GM18526 (cell line): Measurements from ENCODE around the gene SMAD6.

Source experiments
- POLR2A ChIP-seq: IDR thresholded peaks from 3 replicates; pipeline ENCODE4 v1.6.1; 2011; ENCODE audit not compliant: insufficient read length; ENCODE audit errors: extremely low read depth

SMAD6 gene

DNA sequence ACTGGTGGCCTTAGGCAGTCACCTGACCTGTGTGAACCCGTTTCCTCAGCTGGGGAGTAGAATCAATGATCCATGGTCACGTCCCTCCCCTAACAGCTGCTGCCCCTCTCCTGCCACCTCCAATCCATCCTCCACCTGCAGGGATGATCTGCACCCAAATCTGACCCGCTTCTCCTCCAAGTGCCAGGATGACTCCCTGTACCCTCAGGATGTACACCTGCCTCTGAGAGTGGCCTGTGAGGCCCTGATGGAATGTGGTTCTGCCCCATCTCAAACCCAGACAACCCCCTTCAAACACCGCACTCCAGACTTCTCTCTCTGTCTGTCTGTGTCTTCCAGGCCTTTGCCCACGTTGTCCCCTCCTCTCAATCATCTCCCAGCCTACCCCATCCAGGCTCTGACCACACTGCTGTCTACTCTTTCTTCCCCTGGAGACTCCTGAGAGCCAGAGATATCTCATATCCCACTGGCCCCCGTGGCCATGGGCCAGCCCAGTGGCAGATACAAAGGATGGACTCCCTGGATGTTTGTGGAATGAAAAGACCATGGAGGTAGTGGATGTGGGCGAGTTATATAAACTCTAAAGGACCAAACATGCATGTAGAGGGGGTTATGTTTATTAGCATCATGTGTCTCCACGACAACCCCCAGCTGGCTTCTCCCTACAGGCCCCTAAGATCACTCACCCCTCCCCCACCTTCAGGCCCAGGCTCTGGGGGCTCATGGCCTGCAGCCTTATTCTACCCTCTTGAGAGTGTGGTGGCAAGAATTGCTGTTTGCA is 84.9 kb downstream of the SMAD6 start:
- TF ChIP-seq POLR2A: no peak

GRCh38 chr15:66787489-66787871 is 85.4 kb downstream of the SMAD6 start:
- TF ChIP-seq POLR2A: no peak

GRCh38 chr15:66788024-66788423 is 86.0 kb downstream of the SMAD6 start:
- TF ChIP-seq POLR2A: no peak

GRCh38 chr15:66789029-66790025 is 87.3 kb downstream of the SMAD6 start:
- no peak for TF ChIP-seq POLR2A

DNA sequence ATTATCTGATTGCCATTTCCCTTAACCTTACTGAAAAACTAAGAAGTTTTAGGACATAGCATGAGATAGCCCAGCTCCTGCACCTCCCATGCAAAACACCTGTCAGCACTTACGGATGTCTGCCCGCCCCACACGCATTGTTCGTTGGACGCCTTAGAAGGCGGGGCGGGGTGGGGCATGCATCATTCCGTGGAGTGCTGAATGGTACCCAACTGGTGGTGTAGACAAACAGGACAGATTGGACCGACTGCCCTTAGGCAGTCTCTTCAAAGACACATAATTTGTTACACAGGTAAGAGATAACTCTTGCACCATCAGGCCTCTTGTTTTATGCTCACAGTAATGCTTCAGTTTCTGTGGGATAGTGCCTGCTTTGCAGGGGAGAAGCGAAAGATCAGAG is 93.8 kb downstream of the SMAD6 start:
- TF ChIP-seq POLR2A: no peak

DNA sequence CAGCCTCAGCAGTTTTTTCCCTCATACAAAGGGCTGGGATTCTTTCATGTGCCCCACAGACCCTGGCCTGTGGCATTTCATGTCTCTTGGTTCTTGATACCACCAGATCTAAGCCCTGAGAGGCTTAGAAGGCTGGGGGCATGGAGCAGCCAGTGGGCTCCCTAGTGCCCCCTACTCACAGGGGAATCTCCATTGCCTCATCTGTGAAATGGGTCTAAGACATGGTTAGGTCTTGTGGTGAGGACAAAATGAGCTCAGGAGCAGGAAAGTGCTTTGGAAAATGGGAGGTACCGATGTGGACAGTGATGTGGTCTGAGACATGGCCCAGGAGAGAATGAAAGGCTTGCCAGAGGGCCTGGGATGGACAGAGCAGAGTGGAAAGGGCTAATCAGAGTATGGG is 94.3 kb downstream of the SMAD6 start:
- no peak for TF ChIP-seq POLR2A

DNA sequence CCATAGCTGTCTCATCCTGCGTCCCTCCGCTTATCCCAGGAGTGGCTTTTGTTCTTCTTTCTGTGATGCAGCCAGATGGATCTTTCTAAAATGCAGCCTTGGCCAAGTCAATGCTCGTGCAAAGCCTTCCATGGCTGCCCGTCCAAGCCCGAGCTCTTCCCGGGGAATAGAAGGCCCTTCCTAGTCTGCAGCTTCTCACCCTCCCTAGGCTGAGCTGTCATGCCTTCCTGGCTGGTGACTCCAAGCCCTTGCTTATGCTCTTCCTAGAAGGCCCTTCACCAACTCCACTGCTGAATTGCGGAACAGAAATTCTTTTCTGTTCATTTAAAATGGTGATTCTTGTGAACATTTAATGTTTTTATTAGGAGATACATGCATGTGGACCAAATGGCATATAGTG is 95.9 kb downstream of the SMAD6 start:
- no peak for TF ChIP-seq POLR2A

DNA sequence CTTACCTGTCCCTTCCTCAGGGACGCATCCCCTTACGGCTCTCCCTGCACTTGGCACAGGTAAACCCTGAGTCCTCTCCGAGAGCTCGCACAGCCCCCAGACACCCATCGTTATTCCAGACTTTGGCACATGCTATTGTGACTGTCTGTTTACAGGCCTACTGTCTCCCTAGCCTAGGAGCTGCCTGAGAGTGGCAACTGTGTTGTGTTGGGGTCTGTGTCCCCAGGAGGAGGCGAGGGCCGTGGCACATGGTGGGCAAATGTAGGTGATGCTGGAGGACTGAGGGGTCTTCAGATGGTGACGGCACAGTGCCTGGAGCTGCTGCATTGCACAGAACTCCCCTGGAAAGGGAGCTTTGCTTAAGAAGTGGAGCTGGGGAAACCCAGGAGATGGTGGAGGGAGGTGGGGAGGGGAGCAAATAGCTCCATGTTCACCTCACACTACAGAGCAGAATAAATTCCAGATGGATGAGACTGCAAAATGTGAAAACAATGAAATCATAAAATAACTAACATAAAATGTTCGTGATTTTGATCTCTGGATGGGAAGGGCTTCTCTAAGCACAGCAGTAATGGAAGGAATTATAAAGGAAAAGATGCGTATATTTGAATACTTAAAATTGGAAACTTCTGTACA is 96.5 kb downstream of the SMAD6 start:
- no peak for TF ChIP-seq POLR2A

DNA sequence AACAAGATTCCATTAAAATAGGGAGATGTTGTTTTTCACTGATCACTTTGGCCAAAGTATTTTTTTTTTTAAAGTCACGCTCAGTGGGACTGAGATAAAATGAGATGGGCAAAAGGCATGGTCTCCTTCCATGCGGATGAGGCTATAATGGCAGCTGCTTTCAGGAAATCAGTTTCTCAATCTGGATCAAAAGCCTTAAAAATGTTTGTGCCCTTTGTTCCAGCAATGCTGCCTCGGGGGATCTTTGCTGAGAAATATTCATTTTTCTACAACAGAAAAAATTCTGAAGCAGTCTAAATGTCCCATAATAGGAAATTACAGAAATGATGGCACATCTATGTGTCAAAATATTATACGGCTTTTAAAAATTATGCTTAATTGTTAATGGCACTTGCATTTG is 97.2 kb downstream of the SMAD6 start:
- no peak for TF ChIP-seq POLR2A

- no peak for TF ChIP-seq POLR2A
Measured at GRCh38 chr15:66800584-66801235, 98.7 kb downstream of the SMAD6 start.

GRCh38 chr15:66801266-66801665 is 99.2 kb downstream of the SMAD6 start:
- no peak for TF ChIP-seq POLR2A

- TF ChIP-seq POLR2A: no peak
Measured at GRCh38 chr15:66802025-66803001, 100.3 kb downstream of the SMAD6 start.

GRCh38 chr15:66803182-66803729 is 101.2 kb downstream of the SMAD6 start:
- no peak for TF ChIP-seq POLR2A

DNA sequence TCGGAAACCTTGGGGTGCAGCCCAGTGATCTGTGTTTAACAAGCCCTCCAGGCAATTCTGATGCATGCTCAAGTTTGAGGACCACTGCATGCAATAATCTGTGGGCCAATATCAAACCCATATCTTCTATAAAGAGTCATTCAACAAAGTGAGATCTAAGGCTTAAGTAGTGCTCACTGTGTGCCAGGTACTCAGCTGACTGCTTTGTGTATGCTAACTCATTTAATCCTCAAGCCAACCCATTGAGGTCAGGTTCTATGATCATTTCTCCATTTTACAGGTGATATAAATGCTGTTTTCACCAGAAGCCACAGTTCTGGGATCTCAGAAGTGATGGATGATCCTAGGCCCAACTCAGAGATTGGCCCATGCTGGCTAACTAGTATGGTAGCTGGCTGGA is 101.7 kb downstream of the SMAD6 start:
- no peak for TF ChIP-seq POLR2A

DNA sequence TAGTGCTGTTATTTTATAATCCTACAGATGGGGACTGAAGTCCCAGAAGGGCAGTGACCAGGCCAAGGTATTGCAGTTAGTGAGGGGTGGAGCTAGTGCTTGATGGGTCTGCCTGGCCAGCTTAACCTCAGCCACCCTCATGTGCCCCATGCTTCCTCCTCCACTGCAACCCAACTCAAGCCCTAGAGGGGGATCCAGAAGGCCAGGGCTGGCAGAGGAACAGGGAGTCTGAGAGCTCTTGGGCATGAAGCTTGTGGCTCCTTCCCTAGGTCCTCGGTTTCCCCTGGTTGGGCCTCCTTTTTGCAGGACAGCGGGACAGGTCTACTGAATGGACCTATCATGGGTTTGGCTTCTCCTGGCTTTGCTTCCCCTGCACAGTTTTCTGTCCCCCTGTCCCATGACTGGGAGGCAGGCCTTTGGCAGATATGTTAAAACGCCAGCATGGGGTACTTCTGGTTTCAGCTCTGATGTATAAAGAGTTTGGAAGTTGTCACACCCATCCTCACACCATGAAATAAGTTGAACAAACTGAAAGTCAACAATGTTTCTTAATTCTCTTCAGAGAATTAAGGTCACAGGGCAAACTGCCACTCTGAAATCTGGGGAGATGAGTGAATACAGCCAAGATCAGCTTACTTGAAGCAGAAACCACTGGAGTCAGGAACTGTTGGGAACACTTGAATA is 103.3 kb downstream of the SMAD6 start:
- no peak for TF ChIP-seq POLR2A
